Activated CD4-positive, alpha-beta memory T cell treated with anti-CD3 and anti-CD28 coated beads, Interleukin-2, amount 10 ng/mL, durations not matched to agents 7 days and 5 days (primary cell): ENCODE measurements around the gene LARP6. TPM values are rescaled to one million over a fixed set of nuclear protein-coding genes. Genes with fewer than 3 reads are reported as not detected.

Experiments
- CTCF ChIA-PET: fragments of 350-600 bp; sonication (Branson Sonifier 250); formaldehyde crosslinking; loops from one replicate; lab custom pipeline; 2021; ENCODE audit warnings: antibody characterized with exemption, inconsistent platforms; lab: Charles Lee
- POLR2A ChIA-PET: fragments of 350-600 bp; sonication (Branson Sonifier 250); formaldehyde crosslinking; loops from one replicate; lab custom pipeline; 2021; ENCODE audit warnings: antibody characterized with exemption; lab: Charles Lee
- DNase-seq: peaks from one replicate; pipeline ENCODE4 v3.0.0-alpha.2; 2020
- H3K27ac Mint-ChIP-seq: one replicate; pipeline ENCODE4 v1.8.0; 2021; ENCODE audit warnings: mild to moderate bottlenecking, mixed read lengths
- H3K27me3 Mint-ChIP-seq: one replicate; pipeline ENCODE4 v1.8.0; 2021; ENCODE audit warnings: mixed read lengths
- H3K36me3 Mint-ChIP-seq: one replicate; pipeline ENCODE4 v1.8.0; 2021; ENCODE audit warnings: low read depth, mixed read lengths
- H3K4me1 Mint-ChIP-seq: one replicate; pipeline ENCODE4 v1.8.0; 2021; ENCODE audit warnings: mixed read lengths
- H3K4me3 Mint-ChIP-seq: one replicate; pipeline ENCODE4 v1.8.0; 2021; ENCODE audit warnings: mild to moderate bottlenecking, mixed read lengths
- H3K9me3 Mint-ChIP-seq: one replicate; pipeline ENCODE4 v1.8.0; 2021; ENCODE audit warnings: mixed read lengths
- total RNA-seq, 2 experiments: library from RNA; stranded (reverse); gene quantifications; one replicate each; pipeline ENCODE4 v1.2.3, GENCODE V29; 2021

The LARP6 gene
- total RNA-seq, 2 experiments from 2014 or later: not detected

DNA sequence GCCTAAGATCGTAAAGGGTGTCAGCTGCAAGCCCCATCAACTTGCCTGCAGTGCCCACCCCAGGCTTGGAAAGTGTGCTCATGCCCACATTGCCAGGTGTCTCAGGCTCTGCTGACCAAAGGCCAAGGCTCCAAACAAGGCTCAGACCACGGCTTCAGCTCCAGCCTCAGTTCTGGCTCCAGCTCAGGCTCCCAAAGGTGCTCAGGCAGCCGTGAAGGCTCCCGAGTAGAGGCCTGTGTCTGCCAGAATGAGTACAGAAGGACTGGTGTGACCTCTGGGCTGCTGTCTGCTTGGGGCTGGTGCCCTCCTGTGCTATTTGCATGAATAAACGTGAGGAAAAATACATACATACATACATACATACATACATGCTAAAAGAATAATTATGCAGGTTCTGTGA, 62.7 kb downstream of the LARP6 start:
- no peak for DNase-seq
- H3K4me1 Mint-ChIP-seq: no peaks in the 10 kb centered on the region
- ChIA-PET CTCF (no interaction called here), POLR2A (interaction anchor here (1.5 kb wide), 1 partner anchor 9 kb away, joined by 4 read pairs; no protein-coding TSS in a partner anchor)
- no peaks in the 10 kb centered on the region for H3K36me3 Mint-ChIP-seq
- no peak overlapping the region for H3K4me3 Mint-ChIP-seq
- H3K9me3 Mint-ChIP-seq: no peaks in the 10 kb centered on the region
- no peak overlapping the region for H3K27ac Mint-ChIP-seq
- H3K27me3 Mint-ChIP-seq: peaks cover 14% of the 10 kb centered on the region

DNA sequence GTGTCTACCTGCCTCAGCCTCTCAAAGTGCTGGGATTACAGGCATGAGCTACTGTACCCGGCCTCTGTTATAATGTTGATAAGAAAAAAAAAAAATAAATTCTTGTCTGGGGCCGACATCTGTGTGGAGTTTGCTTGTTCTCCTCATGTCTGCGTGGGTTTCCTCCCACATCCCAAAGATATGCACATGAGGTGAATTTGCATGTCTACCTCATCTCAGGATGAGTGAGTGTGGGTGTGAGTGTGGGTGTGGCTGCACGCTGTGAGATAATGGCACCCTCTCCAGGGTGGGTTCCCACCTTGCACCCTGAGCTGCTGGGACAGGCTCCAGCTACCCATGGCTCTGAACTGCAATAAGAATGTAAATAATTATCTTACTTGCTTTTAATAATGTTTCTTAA, 64.7 kb downstream of the LARP6 start:
- H3K9me3 Mint-ChIP-seq: no peaks in the 10 kb centered on the region
- no peaks in the 10 kb centered on the region for H3K4me1 Mint-ChIP-seq

DNA sequence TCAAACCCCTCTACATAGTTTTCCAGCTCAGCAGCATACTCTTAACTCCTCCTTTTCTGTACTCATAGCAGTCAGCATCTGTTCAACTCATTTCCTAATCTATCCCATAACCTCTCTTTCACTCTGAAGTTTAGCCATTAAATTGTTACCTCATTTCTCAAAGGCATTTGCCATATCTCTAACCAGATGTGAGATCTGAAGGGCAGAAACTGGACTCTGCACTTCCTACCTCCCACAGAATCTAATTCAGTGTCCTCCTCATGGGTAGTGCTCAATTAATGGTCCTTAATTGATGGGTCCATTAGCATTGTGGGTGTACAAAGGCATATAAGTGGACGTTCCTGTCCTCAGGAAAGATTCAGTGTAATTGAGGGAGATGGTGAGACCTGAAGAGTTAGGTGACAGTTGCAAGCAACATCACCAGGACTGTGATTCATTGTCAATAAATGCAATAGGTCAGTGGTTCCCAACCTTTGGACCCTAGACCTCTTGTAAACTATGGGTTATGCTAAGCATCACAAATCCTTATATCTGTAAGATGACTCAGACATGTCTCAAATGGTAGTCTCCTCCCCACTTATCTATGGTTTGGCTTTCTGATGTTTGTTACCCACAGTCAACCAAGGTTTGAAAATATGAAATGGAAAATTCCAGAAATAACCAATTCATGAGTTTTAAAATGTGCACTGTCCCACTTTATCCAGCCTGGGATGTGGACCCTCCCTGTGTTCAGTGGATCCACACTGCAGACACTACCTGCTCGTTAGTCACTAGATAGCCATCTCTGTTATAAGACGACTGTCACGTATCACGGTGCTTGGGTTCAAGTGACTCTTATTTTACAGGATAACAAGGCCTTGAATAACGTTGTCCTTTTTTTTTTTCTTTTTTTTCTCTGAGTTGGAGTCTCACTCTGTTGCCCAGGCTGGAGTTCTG, 65.6 kb downstream of the LARP6 start:
- ChIA-PET POLR2A (no interaction called here), CTCF (interaction anchor here (0.7 to 1.1 kb wide), 2 partner anchors 23 to 186 kb away, joined by 3 read pairs; no protein-coding TSS in a partner anchor)
- Mint-ChIP-seq H3K4me3 (no peak overlapping the region), H3K9me3 (no peaks in the 10 kb centered on the region), H3K36me3 (no peaks in the 10 kb centered on the region), H3K4me1 (no peaks in the 10 kb centered on the region), H3K27ac (no peak overlapping the region), H3K27me3 (peaks cover 21% of the 10 kb centered on the region)
- no peak for DNase-seq

More for the DNA sequence above, 64.7 kb downstream of the LARP6 start:
- ChIA-PET POLR2A (no interaction called here), CTCF (interaction anchor here (0.7 to 1.1 kb wide), 2 partner anchors 22 to 186 kb away, joined by 3 read pairs; no protein-coding TSS in a partner anchor)
- Mint-ChIP-seq H3K36me3 (no peaks in the 10 kb centered on the region), H3K4me3 (no peak overlapping the region), H3K27me3 (peaks cover 14% of the 10 kb centered on the region), H3K27ac (no peak overlapping the region)
- no peak for DNase-seq

DNA sequence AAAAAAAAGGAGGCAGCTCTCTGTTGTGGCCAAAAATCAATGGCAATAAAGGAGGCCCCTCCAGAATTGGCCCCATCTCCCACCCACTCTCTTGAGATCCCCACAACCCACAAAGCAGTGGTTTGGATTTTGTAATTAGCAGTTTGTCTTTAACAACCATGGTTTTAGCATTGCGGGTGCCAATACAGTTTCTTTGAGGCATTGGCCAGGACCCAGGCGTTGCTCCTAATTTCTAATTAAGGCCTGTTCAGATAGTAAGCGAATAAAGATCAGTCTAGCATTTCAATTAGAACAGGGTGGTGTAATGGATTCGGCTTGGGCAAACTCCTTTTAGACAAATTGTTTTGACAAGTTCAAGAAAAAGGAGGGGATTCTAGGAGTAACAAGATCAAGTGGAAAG, 67.0 kb downstream of the LARP6 start:
- no peak overlapping the region for H3K4me3 Mint-ChIP-seq
- peaks cover 14% of the 10 kb centered on the region for H3K27me3 Mint-ChIP-seq
- DNase-seq: no peak
- H3K4me1 Mint-ChIP-seq: no peaks in the 10 kb centered on the region
- H3K9me3 Mint-ChIP-seq: no peaks in the 10 kb centered on the region
- H3K36me3 Mint-ChIP-seq: no peaks in the 10 kb centered on the region
- POLR2A ChIA-PET: no interaction called here
- no peak overlapping the region for H3K27ac Mint-ChIP-seq
- CTCF ChIA-PET: no interaction called here

DNA sequence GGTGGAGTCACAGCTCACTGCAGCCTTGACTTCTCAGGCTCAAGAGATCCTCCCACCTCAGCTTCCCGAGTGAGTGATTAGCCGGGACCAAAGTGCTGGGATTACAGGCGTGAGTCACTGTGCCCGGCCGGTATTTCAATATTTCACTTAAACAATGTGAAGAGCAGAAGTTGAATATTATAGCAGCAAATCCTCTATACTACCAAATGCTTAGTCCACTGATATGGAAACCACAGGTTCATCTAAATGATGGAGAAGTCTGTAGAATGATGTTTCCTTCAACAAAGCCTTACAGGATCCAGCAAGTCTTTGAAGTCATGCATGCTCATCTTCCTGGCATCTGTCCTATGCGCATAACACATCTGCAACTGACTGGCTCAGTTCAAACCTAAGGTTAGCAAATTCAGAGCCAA, 70.3 kb downstream of the LARP6 start:
- no peaks in the 10 kb centered on the region for H3K36me3 Mint-ChIP-seq
- CTCF ChIA-PET: no interaction called here
- no peaks in the 10 kb centered on the region for H3K4me1 Mint-ChIP-seq
- peaks cover 11% of the 10 kb centered on the region for H3K27me3 Mint-ChIP-seq
- no peak for DNase-seq
- no peak overlapping the region for H3K27ac Mint-ChIP-seq
- POLR2A ChIA-PET: no interaction called here
- no peaks in the 10 kb centered on the region for H3K9me3 Mint-ChIP-seq
- no peak overlapping the region for H3K4me3 Mint-ChIP-seq

DNA sequence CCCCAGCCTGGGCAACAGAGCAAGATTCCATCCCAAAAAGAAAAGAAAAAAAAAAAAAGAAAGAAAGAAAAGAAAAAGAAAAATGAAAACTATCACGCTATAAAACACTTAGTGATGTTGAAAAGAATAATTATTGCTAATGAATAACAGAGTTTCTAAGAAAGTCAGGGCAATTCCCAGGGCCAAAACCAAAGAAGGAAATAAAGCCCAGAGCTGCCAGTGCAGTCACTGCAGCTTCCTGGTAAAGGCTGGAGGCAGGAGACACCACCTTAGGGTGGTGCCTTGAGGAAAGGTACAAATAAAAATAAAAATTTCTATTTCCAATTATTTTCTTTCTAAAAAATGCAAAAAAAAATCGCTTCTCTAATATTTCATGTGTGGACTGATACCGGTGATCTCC, 70.9 kb downstream of the LARP6 start:
- Mint-ChIP-seq H3K36me3 (no peaks in the 10 kb centered on the region), H3K27ac (no peak overlapping the region), H3K4me3 (no peak overlapping the region), H3K4me1 (no peaks in the 10 kb centered on the region), H3K9me3 (no peaks in the 10 kb centered on the region), H3K27me3 (peaks cover 9% of the 10 kb centered on the region)
- POLR2A ChIA-PET: no interaction called here
- no peak for DNase-seq
- CTCF ChIA-PET: no interaction called here

DNA sequence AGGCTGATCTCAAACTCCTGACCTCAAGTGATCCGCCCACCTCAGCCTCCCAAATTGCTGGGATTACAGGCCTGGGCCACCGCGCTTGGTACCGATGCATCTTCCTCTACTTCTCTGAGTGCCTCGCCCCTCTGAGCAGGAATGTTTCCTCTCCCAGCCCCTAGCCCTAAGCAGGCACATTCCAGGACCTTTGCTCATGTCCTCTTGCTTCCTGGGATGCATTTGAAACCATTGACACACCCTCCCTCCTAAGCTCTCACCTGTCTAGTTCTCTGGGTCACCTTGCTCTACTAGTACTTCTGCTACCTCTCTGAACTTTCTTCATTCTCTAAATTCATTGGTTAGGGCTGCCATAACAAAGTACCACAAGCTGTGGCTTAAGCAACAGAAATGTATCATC, 72.7 kb downstream of the LARP6 start:
- H3K9me3 Mint-ChIP-seq: no peaks in the 10 kb centered on the region
- H3K4me3 Mint-ChIP-seq: no peak overlapping the region
- no peak for DNase-seq
- H3K27ac Mint-ChIP-seq: no peak overlapping the region
- POLR2A ChIA-PET: no interaction called here
- no peaks in the 10 kb centered on the region for H3K4me1 Mint-ChIP-seq
- peaks cover 16% of the 10 kb centered on the region for H3K27me3 Mint-ChIP-seq
- no peaks in the 10 kb centered on the region for H3K36me3 Mint-ChIP-seq
- CTCF ChIA-PET: no interaction called here

Other genes with a start within 250 kb of the LARP6 start
- gene UACA, start 90.6 kb downstream of the LARP6 start, total RNA-seq: 1 to 10 TPM in 1 of 2 experiments, under 1 TPM in 1; 0.58 to 1.3 TPM
- under 1 TPM; 0.15 to 0.30 TPM for gene THAP10, start 38.3 kb upstream of the LARP6 start, total RNA-seq
- not detected for gene LRRC49, start 38.7 kb upstream of the LARP6 start, total RNA-seq